Measurements from ENCODE around the gene FAM83B. TPM values are rescaled to one million over a fixed set of nuclear protein-coding genes. Genes with fewer than 3 reads are reported as not detected.
"Not testable (repeated sequence)": the region's sequence is repeated elsewhere in the genome, so short reads cannot be mapped to it uniquely, and the experiment has no call there.

FAM83B gene
- not detected for polyA plus RNA-seq (ENCODE audit: insufficient read length)

GRCh38 chr6:54846243-54846856 is at the start of gene FAM83B:
TSS of gene FAM83B (plus strand) at chr6:54846771. CDS start at chr6:54870247, 23,476 bp downstream.
- DNase-seq (ENCODE audit: low read depth) = no peak

GRCh38 chr6:54796918-54797317 is 49.7 kb upstream of the FAM83B start:
- DNase-seq (ENCODE audit: low read depth) = not testable (repeated sequence)

- DNase-seq (ENCODE audit: low read depth) = no peak
Observed at GRCh38 chr6:54800050-54800600, 46.4 kb upstream of the FAM83B start.

GRCh38 chr6:54801244-54801643 is 45.3 kb upstream of the FAM83B start:
- DNase-seq (ENCODE audit: low read depth) = no peak

GRCh38 chr6:54801669-54802068 is 44.9 kb upstream of the FAM83B start:
- DNase-seq (ENCODE audit: low read depth) = no peak

GRCh38 chr6:54802775-54803634 is 43.6 kb upstream of the FAM83B start:
- DNase-seq (ENCODE audit: low read depth) = no peak

- no peak for DNase-seq (ENCODE audit: low read depth)
Observed at GRCh38 chr6:54805077-54805476, 41.5 kb upstream of the FAM83B start.

GRCh38 chr6:54810147-54810546 is 36.4 kb upstream of the FAM83B start:
- no peak for DNase-seq (ENCODE audit: low read depth)

GRCh38 chr6:54813892-54814291 is 32.7 kb upstream of the FAM83B start:
- no peak for DNase-seq (ENCODE audit: low read depth)

- DNase-seq (ENCODE audit: low read depth) = no peak
Observed at GRCh38 chr6:54817236-54817635, 29.3 kb upstream of the FAM83B start.

GRCh38 chr6:54817834-54818233 is 28.7 kb upstream of the FAM83B start:
- no peak for DNase-seq (ENCODE audit: low read depth)

GRCh38 chr6:54824225-54824624 is 22.3 kb upstream of the FAM83B start:
- DNase-seq (ENCODE audit: low read depth) = not testable (repeated sequence)

- DNase-seq (ENCODE audit: low read depth) = no peak
Observed at GRCh38 chr6:54827010-54827409, 19.6 kb upstream of the FAM83B start.

GRCh38 chr6:54830216-54830615 is 16.4 kb upstream of the FAM83B start:
- no peak for DNase-seq (ENCODE audit: low read depth)

- DNase-seq (ENCODE audit: low read depth) = no peak
Observed at GRCh38 chr6:54835176-54835575, 11.4 kb upstream of the FAM83B start.

GRCh38 chr6:54846857-54847674 is 495 bp downstream of the FAM83B start:
- DNase-seq (ENCODE audit: low read depth) = no peak

GRCh38 chr6:54847799-54848597 is 1.4 kb downstream of the FAM83B start:
- no peak for DNase-seq (ENCODE audit: low read depth)

- DNase-seq (ENCODE audit: low read depth) = no peak
Observed at GRCh38 chr6:54850114-54850513, 3.5 kb downstream of the FAM83B start.

- DNase-seq (ENCODE audit: low read depth) = no peak
Observed at GRCh38 chr6:54856129-54856528, 9.6 kb downstream of the FAM83B start.

- DNase-seq (ENCODE audit: low read depth) = no peak
Observed at GRCh38 chr6:54860132-54860531, 13.6 kb downstream of the FAM83B start.

GRCh38 chr6:54860739-54861138 is 14.2 kb downstream of the FAM83B start:
- DNase-seq (ENCODE audit: low read depth) = no peak

All from forelimb muscle (tissue), 1 donor.